ENCODE measurements around the gene CFAP61. TPM values are rescaled to one million over a fixed set of nuclear protein-coding genes. Genes with fewer than 3 reads are reported as not detected.

The CFAP61 gene
- total RNA-seq, 1 experiment from 2014 or later: 0.61 TPM

GRCh38 chr20:20070871-20071726, 18.8 kb downstream of the CFAP61 start (continued):
- TF ChIP-seq ERG (CRISPR knock-in tag; IDR thresholded peaks at IDR 0.05) (no peak), ZNF396 (CRISPR knock-in tag; IDR thresholded peaks at IDR 0.05; ENCODE audit: borderline replicate concordance) (no peak), ZNF263 (CRISPR knock-in tag; IDR thresholded peaks at IDR 0.05; ENCODE audit: low read depth) (no peak), ZNF512 (CRISPR knock-in tag; IDR thresholded peaks at IDR 0.05; ENCODE audit: borderline replicate concordance) (no peak)

GRCh38 chr20:20073801-20074371, 21.6 kb downstream of the CFAP61 start:
- Mint-ChIP-seq H3K36me3 (no peaks in the 10 kb centered on the region), H3K27ac (no peak overlapping the region), H3K27me3 (ENCODE audit: low read depth) (no peaks in the 10 kb centered on the region), H3K4me1 (peaks cover 20% of the 10 kb centered on the region), H3K9me3 (no peaks in the 10 kb centered on the region), H3K4me3 (no peak overlapping the region)
- no peak for ATAC-seq
- POLR2A ChIA-PET: no interaction called here
- CTCF ChIA-PET: interaction anchor here (0.9 kb wide), 1 partner anchor 520 kb away, joined by 3 read pairs; no protein-coding TSS in a partner anchor
- DNase-seq (ENCODE audit: low spot score): no peak
- TF ChIP-seq PRDM15 (CRISPR knock-in tag; IDR thresholded peaks at IDR 0.05) (no peak), OVOL2 (CRISPR knock-in tag; IDR thresholded peaks at IDR 0.05; ENCODE audit: borderline replicate concordance) (no peak), IRF2 (CRISPR knock-in tag; IDR thresholded peaks at IDR 0.05; ENCODE audit: borderline replicate concordance, low read depth) (no peak), RORB (CRISPR knock-in tag; IDR thresholded peaks at IDR 0.05) (no peak), CREB1 (CRISPR knock-in tag; IDR thresholded peaks at IDR 0.05) (no peak), GABPB1 (CRISPR knock-in tag; IDR thresholded peaks at IDR 0.05) (no peak), ZNF512 (CRISPR knock-in tag; IDR thresholded peaks at IDR 0.05; ENCODE audit: borderline replicate concordance) (no peak), JUN (CRISPR knock-in tag; IDR thresholded peaks at IDR 0.05) (no peak), ZMAT4 (CRISPR knock-in tag; IDR thresholded peaks at IDR 0.05) (no peak), E2F4 (CRISPR knock-in tag; IDR thresholded peaks at IDR 0.05; ENCODE audit: borderline replicate concordance, low read depth) (no peak)
